ENCODE measurements around the gene BFSP1. TPM values are rescaled to one million over a fixed set of nuclear protein-coding genes. Genes with fewer than 3 reads are reported as not detected.

The BFSP1 gene
- total RNA-seq, 4 donors from 2014 or later, result 0.38 to 2.0 (median 0.98) TPM

DNA sequence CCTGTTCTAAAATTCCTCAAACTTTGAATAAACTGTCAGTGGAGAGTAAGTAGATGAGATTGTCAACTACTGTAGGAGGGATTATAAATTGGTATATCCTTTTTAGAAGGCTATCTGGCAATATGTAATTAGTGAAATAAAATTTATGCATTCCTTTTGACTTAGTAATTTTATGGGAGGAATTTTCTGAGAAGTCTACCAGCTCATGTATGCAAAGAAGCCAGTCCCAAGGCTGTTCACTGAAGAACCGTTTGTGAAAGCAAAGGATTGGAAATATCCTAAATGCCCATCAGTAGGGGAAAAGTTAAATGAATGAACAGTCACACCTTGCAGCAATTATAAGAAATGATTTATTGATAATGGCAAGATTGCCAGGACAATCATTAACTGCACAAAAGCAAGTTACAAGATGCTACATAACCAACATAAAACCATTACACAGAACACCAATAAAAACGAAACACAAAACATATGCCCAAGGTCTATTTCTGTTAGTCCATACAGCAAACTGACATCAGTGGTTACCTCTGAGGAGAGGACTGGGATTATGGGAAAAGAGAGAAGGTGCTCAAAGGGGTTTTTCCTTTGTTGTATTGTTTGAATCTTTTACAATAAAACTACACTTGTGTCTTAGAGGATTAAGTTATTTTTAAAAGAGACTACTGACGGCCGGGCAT lies 34.1 kb upstream of the BFSP1 start:
- DNase-seq (ENCODE audit: low spot score) (no peak), ATAC-seq (ENCODE audit: low FRiP score) (no peak)
- TF ChIP-seq, protein P1, sequence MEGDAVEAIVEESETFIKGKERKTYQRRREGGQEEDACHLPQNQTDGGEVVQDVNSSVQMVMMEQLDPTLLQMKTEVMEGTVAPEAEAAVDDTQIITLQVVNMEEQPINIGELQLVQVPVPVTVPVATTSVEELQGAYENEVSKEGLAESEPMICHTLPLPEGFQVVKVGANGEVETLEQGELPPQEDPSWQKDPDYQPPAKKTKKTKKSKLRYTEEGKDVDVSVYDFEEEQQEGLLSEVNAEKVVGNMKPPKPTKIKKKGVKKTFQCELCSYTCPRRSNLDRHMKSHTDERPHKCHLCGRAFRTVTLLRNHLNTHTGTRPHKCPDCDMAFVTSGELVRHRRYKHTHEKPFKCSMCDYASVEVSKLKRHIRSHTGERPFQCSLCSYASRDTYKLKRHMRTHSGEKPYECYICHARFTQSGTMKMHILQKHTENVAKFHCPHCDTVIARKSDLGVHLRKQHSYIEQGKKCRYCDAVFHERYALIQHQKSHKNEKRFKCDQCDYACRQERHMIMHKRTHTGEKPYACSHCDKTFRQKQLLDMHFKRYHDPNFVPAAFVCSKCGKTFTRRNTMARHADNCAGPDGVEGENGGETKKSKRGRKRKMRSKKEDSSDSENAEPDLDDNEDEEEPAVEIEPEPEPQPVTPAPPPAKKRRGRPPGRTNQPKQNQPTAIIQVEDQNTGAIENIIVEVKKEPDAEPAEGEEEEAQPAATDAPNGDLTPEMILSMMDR (IDR thresholded peaks at IDR 0.05), result no peak

- no peak for DNase-seq (ENCODE audit: low spot score)
- TF ChIP-seq, protein P1 (IDR thresholded peaks at IDR 0.05), result no peak
- ATAC-seq (ENCODE audit: low FRiP score), result peak; percentile 60
Observed at GRCh38 chr20:17562804-17563305, 31.7 kb upstream of the BFSP1 start.

DNA sequence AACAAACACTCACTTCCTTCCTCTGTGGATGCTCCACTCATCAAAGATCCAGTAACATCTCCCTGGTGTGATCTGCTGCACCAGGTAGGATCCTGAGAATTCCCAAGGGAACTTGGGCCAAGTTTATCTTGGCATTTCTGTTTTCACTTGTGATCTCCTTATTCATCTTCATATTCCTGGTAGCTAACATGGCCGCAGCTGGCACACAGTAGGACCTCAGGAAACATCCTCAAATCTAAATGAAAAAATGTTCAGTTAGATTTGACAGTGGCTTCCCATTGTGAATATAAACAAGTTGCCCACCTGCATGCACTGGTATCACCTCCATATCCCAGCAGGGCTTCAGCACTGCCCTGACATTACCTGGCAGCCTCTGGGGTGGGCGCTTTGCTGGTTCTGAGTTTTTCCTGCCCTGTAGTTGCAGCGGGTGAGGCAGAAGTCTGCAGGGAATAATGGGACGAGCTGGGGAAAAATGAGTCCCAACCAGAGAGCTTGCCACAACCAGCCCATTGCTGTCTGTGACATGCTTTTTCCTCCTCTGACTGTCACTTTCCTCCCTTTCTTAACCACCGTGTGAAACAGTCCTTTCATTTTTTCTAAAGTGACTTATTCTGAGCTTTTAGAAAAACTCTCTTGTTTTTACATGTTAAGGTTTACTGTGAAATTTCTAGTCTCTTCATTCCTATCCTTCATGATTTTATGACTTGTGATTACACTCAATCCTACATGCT lies 29.3 kb upstream of the BFSP1 start:
- DNase-seq (ENCODE audit: low spot score), result no peak
- TF ChIP-seq, protein P1 (IDR thresholded peaks at IDR 0.05), result no peak
- ATAC-seq (ENCODE audit: low FRiP score), result no peak

DNA sequence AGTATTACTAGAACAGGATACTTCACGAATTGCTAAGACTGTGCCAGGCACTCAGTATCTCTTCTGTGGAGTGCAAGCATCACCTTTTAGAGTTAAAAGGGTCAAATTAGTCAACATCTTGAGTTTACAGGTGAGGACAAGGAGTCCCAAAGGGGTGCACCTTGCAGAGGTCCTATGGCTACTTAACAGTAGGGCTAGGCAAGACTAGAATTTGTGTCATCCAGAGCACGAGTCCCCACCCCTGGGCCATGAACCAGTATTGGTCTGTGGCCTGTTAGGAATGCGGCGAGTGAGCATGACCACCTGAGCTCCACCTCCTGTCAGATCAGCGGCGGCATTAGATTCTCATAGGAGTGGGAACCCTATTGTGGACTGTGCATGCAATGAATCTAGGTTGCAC lies 28.2 kb upstream of the BFSP1 start:
- no peak for ATAC-seq (ENCODE audit: low FRiP score)
- TF ChIP-seq, protein P1 (IDR thresholded peaks at IDR 0.05), result no peak
- DNase-seq (ENCODE audit: low spot score), result no peak

- DNase-seq (ENCODE audit: low spot score), result no peak
- TF ChIP-seq, protein P1 (IDR thresholded peaks at IDR 0.05), result no peak
- no peak for ATAC-seq (ENCODE audit: low FRiP score)
Observed at GRCh38 chr20:17558941-17559304, 27.7 kb upstream of the BFSP1 start.

DNA sequence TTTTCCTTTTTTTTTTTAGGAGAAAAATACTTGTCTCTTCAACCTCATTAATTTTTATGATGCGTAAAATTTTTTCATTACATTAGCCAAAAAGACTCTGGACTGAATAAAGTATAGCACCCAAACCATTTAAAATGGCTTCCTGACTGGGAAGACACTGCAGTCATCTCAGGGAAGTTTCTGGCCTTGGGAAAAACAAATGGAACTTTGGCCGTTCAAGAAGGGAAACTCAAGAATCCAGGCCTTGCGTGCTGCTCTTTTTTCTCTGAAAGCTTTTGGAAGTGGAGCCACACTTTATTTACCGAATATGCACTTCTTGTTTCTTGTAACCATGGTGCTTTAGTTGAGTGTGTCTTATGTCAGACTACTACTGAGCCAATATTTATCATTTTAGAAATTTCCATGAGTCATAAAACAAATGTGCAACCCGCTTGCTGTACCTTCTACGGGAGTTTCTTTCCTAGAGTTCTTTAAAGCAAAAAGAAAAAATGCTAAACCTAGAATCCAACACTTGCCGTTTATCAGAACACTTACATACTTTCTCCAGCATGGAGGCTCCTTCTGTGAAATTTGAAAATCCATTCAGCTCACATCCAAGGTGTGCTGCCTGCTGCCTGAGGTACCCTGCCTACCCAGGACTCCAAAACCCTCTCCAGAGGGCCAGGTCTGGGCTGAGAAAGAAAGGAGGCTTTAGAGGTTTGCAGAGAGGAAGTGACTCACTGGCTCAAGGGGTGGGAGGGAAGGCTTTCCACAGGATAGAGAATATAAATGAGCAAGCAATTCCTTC lies 27.2 kb upstream of the BFSP1 start:
- DNase-seq (ENCODE audit: low spot score), result no peak
- TF ChIP-seq, protein P1 (IDR thresholded peaks at IDR 0.05), result no peak
- ATAC-seq (ENCODE audit: low FRiP score), result peak; percentile 77
